AG09309 (cell line): ENCODE measurements around the gene ACHE.

Source experiments
- DNase-seq: peaks from one replicate; pipeline ENCODE4 v3.0.0-alpha.2; 2010; ENCODE audit warnings: low read depth
- H3K4me3 ChIP-seq: 2 replicates; pipeline ENCODE4 v1.5.1; 2011; ENCODE audit warnings: mild to moderate bottlenecking, low read depth, low read length, moderate library complexity; ENCODE audit not compliant: control insufficient read depth
- CTCF ChIP-seq: IDR thresholded peaks from 2 replicates; pipeline ENCODE4 v1.5.1; 2011; ENCODE audit warnings: mild to moderate bottlenecking, low read depth, low read length, inconsistent platforms; ENCODE audit not compliant: insufficient read depth, control insufficient read depth; ENCODE audit errors: missing control alignments

The ACHE gene

GRCh38 chr7:100865372-100865911, 30.2 kb downstream of the ACHE start:
- peak; percentile 68 for DNase-seq
- TF ChIP-seq CTCF: no peak
- H3K4me3 ChIP-seq: peak overlapping the region; percentile 5

- TF ChIP-seq CTCF: no peak
- no peak overlapping the region for H3K4me3 ChIP-seq
- DNase-seq: no peak
Observed at GRCh38 chr7:100864263-100864845, 31.3 kb downstream of the ACHE start.

- no peak overlapping the region for H3K4me3 ChIP-seq
- no peak for DNase-seq
- TF ChIP-seq CTCF: no peak
Observed at GRCh38 chr7:100863406-100863950, 32.2 kb downstream of the ACHE start.

- TF ChIP-seq CTCF: no peak
- no peak overlapping the region for H3K4me3 ChIP-seq
- DNase-seq: no peak
Observed at GRCh38 chr7:100861616-100861985, 34.1 kb downstream of the ACHE start.

GRCh38 chr7:100860702-100861615, 34.7 kb downstream of the ACHE start:
- H3K4me3 ChIP-seq: no peak overlapping the region
- TF ChIP-seq CTCF: no peak
- DNase-seq: no peak

- no peak overlapping the region for H3K4me3 ChIP-seq
- DNase-seq: no peak
- TF ChIP-seq CTCF: no peak
Observed at GRCh38 chr7:100859856-100860255, 35.8 kb downstream of the ACHE start.
